Lung (tissue), 12 donors: ENCODE data around the gene OLIG2. TPM values are rescaled to one million over a fixed set of nuclear protein-coding genes. Genes with fewer than 3 reads are reported as not detected.

ENCODE experiments used
- ATAC-seq: fragments of 200-7000 bp; cut with Tn5 transposase; one replicate; pipeline ENCODE4 v1.9.1; 2020; ENCODE audit warnings: moderate number of reproducible peaks; ENCODE audit not compliant: insufficient read depth, low FRiP score
- DNase-seq, 3 donors: peaks; one replicate each; pipeline ENCODE4 v3.0.0-alpha.2; 2013 to 2017
- H3K27ac ChIP-seq, 2 donors: one replicate each; pipeline ENCODE4 v1.5.1; 2013; ENCODE audit warnings: mild to moderate bottlenecking in 2 of 2, moderate library complexity in 2 of 2, control low read depth in 1 of 2, inconsistent platforms in 1 of 2, low read depth in 1 of 2, low read length in 1 of 2
- H3K27me3 ChIP-seq, 3 donors: one replicate each; pipeline ENCODE4 v1.5.1; 2013; ENCODE audit warnings: low read length in 2 of 3; ENCODE audit not compliant: control insufficient read depth in 3 of 3, insufficient read depth in 3 of 3
- H3K36me3 ChIP-seq, 4 donors: one replicate each; pipeline ENCODE4 v1.5.1; 2013; ENCODE audit warnings: low read length in 4 of 4, mild to moderate bottlenecking in 1 of 4, moderate library complexity in 1 of 4; ENCODE audit not compliant: control insufficient read depth in 4 of 4, insufficient read depth in 4 of 4
- H3K4me1 ChIP-seq, 5 donors: one replicate each; pipeline ENCODE4 v1.5.1; 2013; ENCODE audit warnings: low read length in 5 of 5, mild to moderate bottlenecking in 2 of 5, moderate library complexity in 1 of 5; ENCODE audit not compliant: control insufficient read depth in 5 of 5, insufficient read depth in 5 of 5
- H3K4me3 ChIP-seq: one replicate; pipeline ENCODE4 v1.5.1; 2013; ENCODE audit warnings: mild to moderate bottlenecking, control low read depth, moderate library complexity
- H3K9ac ChIP-seq, 2 donors: one replicate each; pipeline ENCODE4 v1.5.1; 2013; ENCODE audit warnings: low read length in 2 of 2, control low read depth in 1 of 2; ENCODE audit not compliant: insufficient read depth in 1 of 2
- H3K9me3 ChIP-seq, 4 donors: one replicate each; pipeline ENCODE4 v1.5.1; 2013; ENCODE audit warnings: low read length in 3 of 4, mild to moderate bottlenecking in 1 of 4, moderate library complexity in 1 of 4; ENCODE audit not compliant: control insufficient read depth in 4 of 4, insufficient read depth in 3 of 4
- WGBS, 2 donors: extraction: QIAGEN DNeasy Blood & Tissue Kit; methylation state at CpG; one replicate each; pipeline ENCODE4 v1.1.7; 2013; 5-methylcytosine and 5-hydroxymethylcytosine counted together
- polyA plus RNA-seq, 2 donors: library from polyadenylated mRNA; stranded (reverse); fragments of 200-250 nt; gene quantifications; one replicate each; pipeline ENCODE4 v1.2.1, GENCODE V29; 2013
- total RNA-seq, 2 donors: library from RNA; depleted of rRNA in 1 of 2; stranded (reverse); fragments of >200 nt in 1 of 2; gene quantifications; one replicate each; pipeline ENCODE4 v1.2.1, GENCODE V29; 2014 to 2021
- TF ChIP-seq, protein P1 (sequence below): IDR thresholded peaks from 2 replicates; pipeline ENCODE4 v1.5.1; 2012; ENCODE audit warnings: mild to moderate bottlenecking; ENCODE audit errors: control extremely low read depth, extremely low read depth
- donor health status: control.
- donor health status: control.
- donor health status: Bipolar disorder and iron deficiency.
- donor health status: healthy.
- donor health status: DM: yes; HTN: yes; CAD: no.

The OLIG2 gene
- total and polyA plus RNA-seq, 4 donors = 0.04 to 1.3 (median 0.63) TPM

DNA sequence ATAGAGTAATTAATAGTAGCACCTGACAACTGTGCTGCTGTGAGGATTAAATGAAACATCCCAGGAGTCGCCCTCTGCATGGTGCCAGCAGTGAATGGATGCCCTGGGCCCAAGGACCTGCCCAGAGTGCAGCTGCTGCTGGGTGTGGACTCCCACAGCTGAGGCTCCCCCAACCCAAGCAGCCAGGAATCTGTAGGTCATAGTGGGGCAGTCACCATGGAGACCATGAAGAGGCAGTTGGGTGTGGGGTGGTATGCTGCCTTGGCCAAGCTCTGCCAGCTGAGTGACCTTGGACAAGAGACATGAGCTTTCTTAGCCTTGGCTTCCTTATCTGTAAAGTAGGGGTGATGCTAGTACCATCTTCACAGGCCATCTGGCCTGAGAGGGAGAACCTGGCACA lies 9.4 kb downstream of the OLIG2 start:
- Histone ChIP-seq H3K9me3 (peaks cover 0 to 6% (median 0%) of the 10 kb centered on the region in 4 donors), H3K4me1 (peaks cover 0 to 4% (median 0%) of the 10 kb centered on the region in 5 donors), H3K36me3 (no peaks in the 10 kb centered on the region), H3K27ac (no peak overlapping the region), H3K9ac (no peak overlapping the region), H3K4me3 (no peak overlapping the region), H3K27me3 (peaks cover 21 to 93% (median 53%) of the 10 kb centered on the region in 3 donors)
- no peak for ATAC-seq
- 81 to 100% methylated on average over 1 of the region's 1 CpG for WGBS, 2 donors
- TF ChIP-seq, protein P1, sequence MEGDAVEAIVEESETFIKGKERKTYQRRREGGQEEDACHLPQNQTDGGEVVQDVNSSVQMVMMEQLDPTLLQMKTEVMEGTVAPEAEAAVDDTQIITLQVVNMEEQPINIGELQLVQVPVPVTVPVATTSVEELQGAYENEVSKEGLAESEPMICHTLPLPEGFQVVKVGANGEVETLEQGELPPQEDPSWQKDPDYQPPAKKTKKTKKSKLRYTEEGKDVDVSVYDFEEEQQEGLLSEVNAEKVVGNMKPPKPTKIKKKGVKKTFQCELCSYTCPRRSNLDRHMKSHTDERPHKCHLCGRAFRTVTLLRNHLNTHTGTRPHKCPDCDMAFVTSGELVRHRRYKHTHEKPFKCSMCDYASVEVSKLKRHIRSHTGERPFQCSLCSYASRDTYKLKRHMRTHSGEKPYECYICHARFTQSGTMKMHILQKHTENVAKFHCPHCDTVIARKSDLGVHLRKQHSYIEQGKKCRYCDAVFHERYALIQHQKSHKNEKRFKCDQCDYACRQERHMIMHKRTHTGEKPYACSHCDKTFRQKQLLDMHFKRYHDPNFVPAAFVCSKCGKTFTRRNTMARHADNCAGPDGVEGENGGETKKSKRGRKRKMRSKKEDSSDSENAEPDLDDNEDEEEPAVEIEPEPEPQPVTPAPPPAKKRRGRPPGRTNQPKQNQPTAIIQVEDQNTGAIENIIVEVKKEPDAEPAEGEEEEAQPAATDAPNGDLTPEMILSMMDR = no peak
- no peak for DNase-seq

DNA sequence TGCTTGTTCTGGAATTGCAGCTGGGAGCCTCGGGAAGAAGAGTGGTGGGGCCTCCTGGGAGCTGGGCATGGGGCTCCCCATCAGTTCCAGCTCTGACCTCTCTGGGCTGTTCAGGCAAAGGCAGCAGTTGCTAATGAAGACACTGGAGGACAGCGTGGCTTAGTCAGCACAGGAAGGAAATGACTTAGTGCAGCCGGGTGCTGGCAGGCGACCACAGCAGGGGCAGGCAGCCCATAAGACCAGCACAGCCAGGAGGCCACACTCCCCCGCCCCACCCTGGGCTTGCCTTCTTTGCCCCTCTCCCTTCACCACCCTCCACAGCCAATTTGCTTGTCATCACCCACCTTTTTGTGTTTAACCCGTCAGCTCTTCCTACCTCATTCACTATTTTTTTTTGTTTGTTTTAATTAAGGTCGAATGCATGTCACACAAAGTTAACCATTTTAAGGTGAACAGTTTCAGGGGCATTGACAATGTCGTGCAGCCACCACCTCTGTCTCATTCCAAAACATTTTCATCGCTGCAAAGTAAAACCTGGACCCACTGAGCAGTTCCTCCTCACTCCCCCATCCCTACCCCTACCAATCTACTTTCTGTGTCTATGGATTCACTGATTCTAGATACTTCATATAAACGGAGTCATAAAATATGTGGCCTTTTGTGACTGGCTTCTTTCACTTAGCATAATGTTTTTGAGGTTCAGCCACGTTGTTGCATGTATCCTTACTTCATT lies 10.9 kb downstream of the OLIG2 start:
- peaks cover 0 to 4% (median 0%) of the 10 kb centered on the region in 5 donors for H3K4me1 ChIP-seq
- TF ChIP-seq, protein P1 = no peak
- H3K27me3 ChIP-seq = peaks cover 21 to 90% (median 47%) of the 10 kb centered on the region in 3 donors
- H3K9me3 ChIP-seq = peaks cover 0 to 5% (median 0%) of the 10 kb centered on the region in 4 donors
- H3K36me3 ChIP-seq = no peaks in the 10 kb centered on the region
- WGBS, 2 donors = 17 to 29% methylated on average over 11 of the region's 11 CpGs
- no peak for DNase-seq
- H3K27ac ChIP-seq = no peak overlapping the region
- no peak overlapping the region for H3K9ac ChIP-seq
- peak; percentile 55 for ATAC-seq
- no peak overlapping the region for H3K4me3 ChIP-seq

DNA sequence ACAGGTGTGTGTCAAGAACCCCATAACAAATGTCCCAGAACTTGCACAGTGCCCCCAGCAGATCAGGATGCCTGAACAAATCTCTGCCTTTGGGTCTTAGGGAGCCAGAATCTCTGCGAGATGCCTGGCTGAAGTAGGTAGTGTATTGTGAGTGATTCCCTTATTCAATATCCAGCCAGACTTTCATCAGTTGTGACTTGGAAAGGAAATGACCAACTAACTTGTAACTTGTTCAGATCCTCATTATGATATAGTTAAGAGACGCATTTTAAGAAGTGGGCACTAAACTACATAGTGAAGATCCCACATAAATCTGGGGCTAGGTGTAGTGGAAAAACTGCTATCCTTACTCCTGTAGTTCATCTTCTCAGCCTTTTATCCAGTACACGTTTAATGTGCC lies 11.8 kb downstream of the OLIG2 start:
- H3K27ac ChIP-seq = no peak overlapping the region

More for the DNA sequence above, 11.8 kb downstream of the OLIG2 start:
- no peaks in the 10 kb centered on the region for H3K36me3 ChIP-seq
- ATAC-seq = no peak
- WGBS, 2 donors = 80 to 83% methylated on average over 3 of the region's 3 CpGs
- no peak for DNase-seq
- peaks cover 0 to 4% (median 0%) of the 10 kb centered on the region in 5 donors for H3K4me1 ChIP-seq
- peaks cover 20 to 86% (median 44%) of the 10 kb centered on the region in 3 donors for H3K27me3 ChIP-seq
- peaks cover 0 to 5% (median 0%) of the 10 kb centered on the region in 4 donors for H3K9me3 ChIP-seq
- H3K9ac ChIP-seq = no peak overlapping the region
- H3K4me3 ChIP-seq = no peak overlapping the region
- TF ChIP-seq, protein P1 = no peak
